Measurements from ENCODE around the gene TYW1B.
A peak's percentile ranks its signal among the peaks of the same experiment; 100 is the strongest.
"Not testable (repeated sequence)": the region's sequence is repeated elsewhere in the genome, so short reads cannot be mapped to it uniquely, and the experiment has no call there.

TYW1B gene

GRCh38 chr7:72621761-72622187 is 206.2 kb downstream of the TYW1B start:
- not testable (repeated sequence) for DNase-seq

DNA sequence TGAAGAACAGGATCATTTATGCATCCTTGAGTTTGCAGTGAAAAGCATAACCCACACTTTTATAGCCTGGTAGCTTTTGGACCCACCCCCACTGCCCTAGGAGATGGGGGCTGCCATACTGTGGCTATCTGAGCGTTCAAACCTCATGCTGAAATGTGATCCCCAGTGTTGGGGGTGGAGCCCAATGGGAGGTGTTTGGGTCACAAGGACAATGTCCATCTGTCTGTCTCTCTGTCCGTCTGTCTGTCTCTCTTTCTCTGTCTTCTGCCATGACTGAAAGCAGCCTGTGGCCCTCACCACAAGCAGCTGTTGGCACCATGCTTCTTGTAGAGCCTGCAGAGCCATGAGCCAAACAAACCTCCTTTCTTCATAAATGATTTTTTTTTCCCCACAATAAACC is 207.1 kb downstream of the TYW1B start:
- not testable (repeated sequence) for DNase-seq

DNA sequence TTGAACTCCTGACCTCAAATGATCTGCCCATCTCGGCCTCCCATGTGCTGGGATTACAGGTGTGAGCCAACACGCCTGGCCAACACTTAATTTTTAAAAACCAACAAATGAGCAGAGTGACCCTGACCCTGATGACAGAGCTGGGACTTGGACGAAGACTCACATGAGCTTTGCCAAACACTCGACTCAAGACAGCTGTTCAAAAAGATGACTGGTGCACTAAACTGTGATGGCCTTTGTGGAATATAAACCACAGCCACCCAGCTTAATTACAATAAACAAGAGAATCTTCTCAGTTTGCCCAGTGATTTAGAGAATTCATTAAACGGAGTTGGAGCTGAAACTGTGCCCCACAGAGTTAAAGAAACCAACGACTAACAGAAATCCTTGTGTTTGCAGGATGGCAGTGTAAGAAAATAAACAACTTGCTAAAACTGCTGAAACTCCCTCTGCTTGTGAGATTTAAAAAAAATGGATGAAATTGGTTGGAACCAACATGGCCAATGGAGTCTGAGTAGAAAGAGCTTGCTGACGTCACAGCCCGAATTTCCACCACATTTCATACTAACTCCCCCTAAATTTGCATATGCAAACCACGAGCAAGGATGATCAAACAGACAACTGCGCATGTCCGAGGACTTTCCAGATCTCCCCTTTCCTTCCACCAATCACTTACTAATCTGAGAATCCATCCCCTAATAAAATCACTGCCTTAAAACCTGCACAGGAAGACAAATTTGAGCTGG is 209.4 kb downstream of the TYW1B start:
- not testable (repeated sequence) for DNase-seq

GRCh38 chr7:72609761-72610160 is 218.2 kb downstream of the TYW1B start:
- not testable (repeated sequence) for DNase-seq

DNA sequence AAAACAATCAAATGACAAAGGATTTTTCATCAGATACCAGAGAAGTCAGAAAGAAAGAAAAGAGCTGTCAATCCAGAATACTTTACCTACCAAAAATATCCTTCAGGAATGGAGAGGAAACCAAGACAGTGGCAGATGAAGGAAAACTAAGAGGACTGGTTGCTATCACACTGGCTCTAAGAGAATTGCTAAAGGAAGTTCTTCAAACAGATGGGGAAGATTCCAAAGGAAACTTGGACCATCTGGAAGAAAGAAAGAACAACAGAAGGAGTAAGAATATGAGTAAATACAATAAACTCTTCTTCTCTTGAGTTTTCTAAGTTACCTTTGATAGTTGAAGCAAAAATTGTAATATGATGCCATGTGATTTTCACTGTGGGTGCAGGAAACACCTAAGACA is 220.0 kb downstream of the TYW1B start:
- DNase-seq: not testable (repeated sequence)

GRCh38 chr7:72605863-72606431 is 222.1 kb downstream of the TYW1B start:
- not testable (repeated sequence) for DNase-seq

DNA sequence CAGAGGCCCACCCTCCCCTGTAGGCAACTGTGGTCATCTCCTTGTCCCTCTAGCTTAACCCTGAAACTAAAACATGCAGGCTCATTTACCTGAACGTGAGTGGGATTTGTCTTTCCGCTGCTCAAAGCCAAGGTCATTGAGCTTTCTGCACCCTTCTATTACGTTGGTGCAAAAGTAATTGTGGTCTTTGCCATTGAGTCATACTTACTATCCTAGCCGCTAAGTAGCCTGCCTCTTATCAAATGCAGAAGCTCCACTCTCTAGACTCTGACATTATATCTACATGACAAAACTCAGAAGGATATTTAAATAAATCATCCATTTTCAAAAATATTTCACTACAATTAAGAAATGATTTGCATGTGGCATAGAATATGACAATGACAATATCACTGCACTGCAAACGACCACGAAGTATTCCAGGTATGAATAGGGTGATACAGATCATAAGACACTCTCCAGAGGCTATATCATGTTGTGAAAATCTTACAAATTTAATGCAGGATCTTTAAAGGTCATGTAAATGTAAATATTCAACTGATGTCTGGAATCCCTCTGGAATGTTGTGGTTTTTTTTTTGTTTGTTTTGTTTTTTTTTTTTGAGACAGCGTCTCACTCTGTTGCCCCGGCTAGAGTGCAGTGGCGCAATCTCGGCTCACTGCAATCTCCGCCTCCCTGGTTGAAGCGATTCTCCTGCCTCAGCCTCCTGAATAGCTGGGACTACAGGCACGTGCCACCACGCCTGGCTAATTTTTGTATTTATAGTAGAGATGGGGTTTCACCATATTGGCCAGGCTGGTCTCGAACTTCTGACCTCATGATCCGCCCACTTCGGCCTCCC is 223.0 kb downstream of the TYW1B start:
- DNase-seq: not testable (repeated sequence)

- DNase-seq: not testable (repeated sequence)
Measured at GRCh38 chr7:72603476-72603875, 224.5 kb downstream of the TYW1B start.

DNA sequence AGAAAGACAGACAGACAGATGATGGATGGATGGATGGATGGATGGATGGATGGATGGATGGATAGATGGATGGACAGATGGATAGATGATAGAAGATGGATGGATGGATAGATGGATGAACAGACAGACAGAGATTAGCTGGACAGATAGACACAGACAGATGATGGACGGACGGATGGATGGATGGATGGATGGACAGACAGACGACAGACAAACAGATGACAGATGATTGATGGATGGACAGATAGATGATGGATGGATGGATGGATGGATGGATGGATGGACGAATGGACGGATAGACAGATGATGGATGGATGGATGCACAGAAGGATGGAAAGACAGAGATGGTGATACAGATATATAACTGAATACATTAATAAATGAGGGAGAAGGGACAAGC is 224.9 kb downstream of the TYW1B start:
- DNase-seq: no peak

GRCh38 chr7:72601683-72602082 is 226.3 kb downstream of the TYW1B start:
- DNase-seq: not testable (repeated sequence)

- not testable (repeated sequence) for DNase-seq
Measured at GRCh38 chr7:72590023-72590422, 238.0 kb downstream of the TYW1B start.

DNA sequence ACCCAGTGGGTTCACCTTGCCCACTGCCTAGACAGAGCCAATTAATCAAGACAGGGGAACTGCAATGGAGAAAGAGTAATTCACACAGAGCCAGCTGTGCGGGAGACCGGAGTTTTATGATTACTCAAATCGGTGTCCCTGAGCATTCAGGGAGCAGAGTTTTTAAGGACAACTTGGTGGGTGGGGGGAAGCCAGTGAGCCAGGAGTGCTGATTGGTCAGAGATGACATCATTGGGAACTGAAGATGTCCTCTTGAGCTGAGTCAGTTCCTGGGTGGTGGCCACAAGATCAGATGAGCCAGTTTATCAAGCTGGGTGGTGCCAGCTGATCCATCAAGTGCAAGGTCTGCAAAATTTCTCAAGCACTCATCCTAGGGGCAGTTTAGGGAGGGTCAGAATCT is 240.7 kb downstream of the TYW1B start:
- DNase-seq: not testable (repeated sequence)

DNA sequence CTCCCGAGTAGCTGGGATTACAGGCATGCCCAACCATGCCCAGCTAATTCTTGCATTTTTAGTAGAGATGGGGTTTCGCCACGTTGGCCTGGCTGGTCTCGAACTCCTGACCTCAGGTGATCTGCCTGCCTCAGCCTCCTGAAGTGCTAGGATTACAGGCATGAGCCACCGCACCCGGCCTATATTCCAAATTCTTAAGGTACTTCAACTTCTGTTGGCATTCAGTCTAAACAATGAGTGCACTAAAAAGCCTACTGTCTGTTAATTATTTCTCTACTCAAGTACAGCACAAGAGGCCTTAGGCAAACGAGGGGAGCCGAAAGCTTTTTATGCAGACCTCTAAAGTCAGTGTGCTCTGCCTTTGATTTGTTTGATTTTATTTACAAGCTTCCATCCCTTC is 243.4 kb downstream of the TYW1B start:
- DNase-seq: not testable (repeated sequence)

GRCh38 chr7:72583620-72584361 is 244.2 kb downstream of the TYW1B start:
- not testable (repeated sequence) for DNase-seq

- peak; percentile 9 for DNase-seq
Measured at GRCh38 chr7:72580142-72580770, 247.7 kb downstream of the TYW1B start.

GRCh38 chr7:72577107-72577506 is 250.9 kb downstream of the TYW1B start:
- no peak for DNase-seq

DNA sequence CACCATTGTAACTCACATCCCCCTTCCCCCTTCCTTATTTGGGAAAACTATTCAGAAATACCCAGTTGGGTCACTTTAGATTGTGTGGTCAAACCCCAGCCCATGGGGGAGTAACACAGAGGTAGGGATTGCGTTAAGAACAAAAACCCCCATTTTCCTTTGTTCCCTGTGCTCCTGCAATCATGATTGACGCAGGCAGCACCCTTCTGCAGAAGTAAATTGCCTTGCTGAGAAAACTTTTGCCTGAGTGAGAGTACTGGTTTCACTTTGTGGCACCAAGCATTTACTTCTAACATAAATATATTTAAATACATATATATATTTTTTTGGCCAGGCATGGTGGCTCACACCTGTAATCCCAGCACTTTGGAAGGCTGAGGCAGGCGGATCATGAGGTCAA is 266.0 kb downstream of the TYW1B start:
- not testable (repeated sequence) for DNase-seq

- DNase-seq: not testable (repeated sequence)
Measured at GRCh38 chr7:72559546-72559945, 268.5 kb downstream of the TYW1B start.

DNA sequence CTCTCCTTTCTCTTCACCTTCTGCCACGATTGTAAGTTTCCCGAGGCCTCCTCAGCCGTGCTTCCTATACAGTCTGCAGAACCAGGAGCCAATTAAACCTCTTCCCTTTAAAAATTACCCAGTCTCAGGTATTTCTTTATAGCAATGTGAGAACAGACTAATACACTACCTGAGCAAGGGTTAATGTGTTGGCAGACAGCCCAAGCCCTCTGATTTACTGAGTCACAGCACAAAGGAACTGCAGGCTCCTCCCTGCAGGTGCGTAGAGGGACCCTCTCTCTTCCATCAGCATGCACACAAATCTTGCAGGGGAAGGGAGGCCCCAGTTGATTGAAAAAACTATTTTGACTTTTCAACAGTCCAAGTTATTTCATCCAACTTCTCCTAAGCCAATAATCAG is 271.3 kb downstream of the TYW1B start:
- not testable (repeated sequence) for DNase-seq

DNA sequence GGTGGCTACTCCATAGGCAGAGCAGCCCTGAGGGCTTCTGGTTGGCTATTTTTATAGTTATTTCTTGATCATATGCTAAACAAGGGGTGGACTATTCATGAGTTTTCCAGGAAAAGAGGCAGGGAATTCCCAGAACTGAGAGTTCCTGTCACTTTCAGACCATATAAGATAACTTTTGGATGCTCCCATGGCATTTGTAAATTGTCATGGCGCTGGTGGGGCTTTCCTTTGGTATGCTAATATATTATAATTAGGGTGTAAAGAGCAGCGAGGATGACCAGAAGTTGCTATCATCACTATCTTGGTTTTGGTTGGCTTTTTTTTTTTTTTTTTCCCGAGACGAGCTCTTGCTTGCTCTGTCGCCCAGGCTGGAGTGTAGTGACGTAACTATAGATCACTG is 272.8 kb downstream of the TYW1B start:
- not testable (repeated sequence) for DNase-seq

DNA sequence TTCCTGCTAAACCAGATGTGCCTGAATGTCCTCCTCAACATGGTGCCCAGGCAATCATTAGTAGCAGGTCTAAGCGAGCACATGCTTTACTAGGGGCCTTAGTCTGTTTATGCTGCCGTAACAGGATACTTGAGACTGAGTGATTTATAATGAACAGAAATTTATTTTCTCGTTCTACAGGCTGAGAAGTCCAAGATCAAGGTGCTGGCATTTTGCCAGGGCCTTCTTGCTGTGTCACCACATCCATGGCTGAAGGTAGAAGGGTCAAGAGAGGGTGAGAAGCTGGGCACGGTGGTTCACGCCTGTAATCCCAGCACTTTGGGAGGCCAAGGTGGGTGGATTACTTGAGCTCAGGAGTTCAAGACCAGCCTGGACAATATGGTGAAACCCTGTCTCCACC is 273.6 kb downstream of the TYW1B start:
- not testable (repeated sequence) for DNase-seq

- DNase-seq: not testable (repeated sequence)
Measured at GRCh38 chr7:72550454-72550853, 277.5 kb downstream of the TYW1B start.

All from eye (tissue), 1 donor.